Measurements from ENCODE around the gene B3GNT8. TPM values are rescaled to one million over a fixed set of nuclear protein-coding genes. Genes with fewer than 3 reads are reported as not detected.
"Not testable (repeated sequence)": the region's sequence is repeated elsewhere in the genome, so short reads cannot be mapped to it uniquely, and the experiment has no call there.

The B3GNT8 gene
- total RNA-seq, 1 experiment from 2014 or later, result not detected

DNA sequence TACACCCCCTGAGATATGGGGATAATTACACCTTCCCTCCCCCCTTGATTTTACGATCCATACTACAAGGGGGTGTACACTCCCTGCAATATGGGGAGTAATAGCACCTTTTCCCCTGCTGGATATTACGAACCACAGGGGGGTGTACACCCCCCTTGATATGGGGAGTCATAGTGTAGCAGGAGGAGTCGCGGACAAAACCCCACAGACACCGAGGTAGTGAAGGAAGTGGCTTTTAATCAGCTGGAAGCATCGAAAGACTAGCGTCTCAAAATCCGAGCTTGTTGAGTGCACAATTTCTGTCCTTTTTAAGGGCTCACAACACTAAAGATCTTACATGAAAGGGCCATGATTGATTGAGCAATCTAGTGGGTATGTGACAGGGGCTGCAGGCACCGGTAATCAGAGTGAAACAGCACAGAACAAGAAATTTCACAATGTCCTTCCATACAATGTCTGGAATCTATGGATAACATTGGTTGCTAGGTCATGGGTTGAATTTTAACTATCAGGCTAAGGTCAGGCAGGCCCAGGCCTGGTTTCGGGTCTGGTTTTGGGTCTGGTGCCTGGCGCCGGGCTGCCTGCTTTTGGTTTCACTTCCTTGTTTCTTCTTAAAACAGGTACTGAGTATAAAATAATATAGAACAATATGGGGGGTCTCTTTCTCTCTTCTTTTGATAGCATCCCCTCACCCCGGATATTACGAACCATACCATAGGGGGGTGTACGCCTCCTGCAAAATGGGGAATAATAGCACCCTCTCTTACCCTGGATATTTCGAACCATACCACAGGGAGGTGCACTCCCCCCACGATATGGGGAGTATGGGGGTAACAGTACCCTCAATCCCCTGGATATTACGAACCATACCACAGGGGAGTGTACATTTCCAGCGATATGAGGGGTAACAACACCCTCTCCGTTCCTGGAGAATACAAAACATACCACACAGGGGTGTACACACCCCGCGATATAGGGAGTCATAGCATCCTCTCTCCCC is 36.4 kb upstream of the B3GNT8 start:
- ATAC-seq, CTCF ChIA-PET: not testable (repeated sequence)

DNA sequence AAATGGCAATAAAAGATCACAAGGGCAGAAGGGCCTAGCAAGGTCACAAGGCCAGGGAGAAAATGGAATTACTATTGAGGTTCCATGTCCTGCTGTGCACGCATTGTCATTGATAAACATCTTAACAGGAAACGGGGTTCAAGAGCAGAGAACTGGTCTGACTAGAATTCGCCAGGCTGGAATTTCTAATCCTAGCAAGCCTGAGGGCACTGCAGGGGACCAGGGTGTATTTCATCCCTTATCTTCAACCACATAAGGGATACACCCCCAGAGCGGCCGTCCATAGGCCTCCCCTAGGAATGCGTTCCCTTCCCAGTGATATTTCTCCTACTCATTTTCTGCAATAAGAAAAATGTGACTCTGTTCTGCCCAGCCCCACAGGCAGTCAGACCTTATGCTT is 35.3 kb upstream of the B3GNT8 start:
- no peak overlapping the region for H3K4me2 ChIP-seq (ENCODE audit: low read length)
- intact Hi-C loops (cut with micrococcal nuclease), result no loop called here
- CTCF ChIA-PET, result no interaction called here
- H3K4me3 ChIP-seq (replicated peaks in 1 of 2; ENCODE audit: low read depth in 1 of 2, low read length in 2 of 2), result no peak overlapping the region
- BruUV-seq (replicated peaks), result no TSS peak
- DNase-seq (ENCODE audit: low read depth, low spot score) (no peak), ATAC-seq (no peak)
- H3K9me2 ChIP-seq (ENCODE audit: insufficient read depth), result no peaks in the 10 kb centered on the region
- H3K9me3 ChIP-seq (ENCODE audit: control insufficient read depth in 1 of 2, insufficient read depth in 1 of 2, low read depth in 1 of 2, low read length in 2 of 2), result no peaks in the 10 kb centered on the region
- H3K36me3 ChIP-seq (ENCODE audit: control insufficient read depth in 1 of 2, insufficient read depth in 2 of 2, low read length in 2 of 2), result no peaks in the 10 kb centered on the region
- POLR2A ChIA-PET, result no interaction called here
- peaks cover 57% of the 10 kb centered on the region for H3K27me3 ChIP-seq (ENCODE audit: insufficient read depth, low read length)
- no peak overlapping the region for H3K9ac ChIP-seq (ENCODE audit: low read length)
- no peaks in the 10 kb centered on the region for H3K4me1 ChIP-seq (ENCODE audit: control insufficient read depth in 1 of 2, insufficient read depth in 2 of 2, low read length in 2 of 2)
- H4K20me1 ChIP-seq (ENCODE audit: insufficient read depth), result no peaks in the 10 kb centered on the region
- RAD21 ChIA-PET (ENCODE audit: low non-redundant PET in 1 of 2, low total read pairs in 2 of 2, uncharacterized antibody in 2 of 2, unreplicated experiment in 2 of 2), result no interaction called here
- H3K27ac ChIP-seq (ENCODE audit: low read depth, low read length), result no peak overlapping the region
- H2AFZ ChIP-seq (ENCODE audit: low read depth, low read length, poor library complexity, severe bottlenecking), result no peak overlapping the region
- no peak for TF ChIP-seq ZNF274 (IDR thresholded peaks at IDR 0.05; ENCODE audit: low read depth, low read length)
- TF ChIP-seq POLR2A (IDR thresholded peaks at IDR 0.05; ENCODE audit: borderline replicate concordance, extremely low read depth, insufficient read depth, insufficient read length), result no peak
- no peak for TF ChIP-seq SIN3A (IDR thresholded peaks at IDR 0.05; ENCODE audit: low read depth)
- TF ChIP-seq, protein P1, sequence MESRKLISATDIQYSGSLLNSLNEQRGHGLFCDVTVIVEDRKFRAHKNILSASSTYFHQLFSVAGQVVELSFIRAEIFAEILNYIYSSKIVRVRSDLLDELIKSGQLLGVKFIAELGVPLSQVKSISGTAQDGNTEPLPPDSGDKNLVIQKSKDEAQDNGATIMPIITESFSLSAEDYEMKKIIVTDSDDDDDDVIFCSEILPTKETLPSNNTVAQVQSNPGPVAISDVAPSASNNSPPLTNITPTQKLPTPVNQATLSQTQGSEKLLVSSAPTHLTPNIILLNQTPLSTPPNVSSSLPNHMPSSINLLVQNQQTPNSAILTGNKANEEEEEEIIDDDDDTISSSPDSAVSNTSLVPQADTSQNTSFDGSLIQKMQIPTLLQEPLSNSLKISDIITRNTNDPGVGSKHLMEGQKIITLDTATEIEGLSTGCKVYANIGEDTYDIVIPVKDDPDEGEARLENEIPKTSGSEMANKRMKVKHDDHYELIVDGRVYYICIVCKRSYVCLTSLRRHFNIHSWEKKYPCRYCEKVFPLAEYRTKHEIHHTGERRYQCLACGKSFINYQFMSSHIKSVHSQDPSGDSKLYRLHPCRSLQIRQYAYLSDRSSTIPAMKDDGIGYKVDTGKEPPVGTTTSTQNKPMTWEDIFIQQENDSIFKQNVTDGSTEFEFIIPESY (IDR thresholded peaks at IDR 0.05; ENCODE audit: extremely low read depth, insufficient replicate concordance, low read length), result no peak
- no peak for TF ChIP-seq CBX3 (IDR thresholded peaks at IDR 0.05; ENCODE audit: low read depth)
- TF ChIP-seq CEBPB (IDR thresholded peaks at IDR 0.05; ENCODE audit: low read depth), result no peak
- TF ChIP-seq JUND (IDR thresholded peaks at IDR 0.05), result no peak
- TF ChIP-seq FOSL1 (IDR thresholded peaks at IDR 0.05; ENCODE audit: low read depth), result no peak
- TF ChIP-seq ZFX (IDR thresholded peaks at IDR 0.05), result no peak
- no peak for TF ChIP-seq TCF7L2 (IDR thresholded peaks at IDR 0.05; ENCODE audit: borderline replicate concordance, extremely low read depth, insufficient read depth, insufficient read length)
- TF ChIP-seq, protein P2, sequence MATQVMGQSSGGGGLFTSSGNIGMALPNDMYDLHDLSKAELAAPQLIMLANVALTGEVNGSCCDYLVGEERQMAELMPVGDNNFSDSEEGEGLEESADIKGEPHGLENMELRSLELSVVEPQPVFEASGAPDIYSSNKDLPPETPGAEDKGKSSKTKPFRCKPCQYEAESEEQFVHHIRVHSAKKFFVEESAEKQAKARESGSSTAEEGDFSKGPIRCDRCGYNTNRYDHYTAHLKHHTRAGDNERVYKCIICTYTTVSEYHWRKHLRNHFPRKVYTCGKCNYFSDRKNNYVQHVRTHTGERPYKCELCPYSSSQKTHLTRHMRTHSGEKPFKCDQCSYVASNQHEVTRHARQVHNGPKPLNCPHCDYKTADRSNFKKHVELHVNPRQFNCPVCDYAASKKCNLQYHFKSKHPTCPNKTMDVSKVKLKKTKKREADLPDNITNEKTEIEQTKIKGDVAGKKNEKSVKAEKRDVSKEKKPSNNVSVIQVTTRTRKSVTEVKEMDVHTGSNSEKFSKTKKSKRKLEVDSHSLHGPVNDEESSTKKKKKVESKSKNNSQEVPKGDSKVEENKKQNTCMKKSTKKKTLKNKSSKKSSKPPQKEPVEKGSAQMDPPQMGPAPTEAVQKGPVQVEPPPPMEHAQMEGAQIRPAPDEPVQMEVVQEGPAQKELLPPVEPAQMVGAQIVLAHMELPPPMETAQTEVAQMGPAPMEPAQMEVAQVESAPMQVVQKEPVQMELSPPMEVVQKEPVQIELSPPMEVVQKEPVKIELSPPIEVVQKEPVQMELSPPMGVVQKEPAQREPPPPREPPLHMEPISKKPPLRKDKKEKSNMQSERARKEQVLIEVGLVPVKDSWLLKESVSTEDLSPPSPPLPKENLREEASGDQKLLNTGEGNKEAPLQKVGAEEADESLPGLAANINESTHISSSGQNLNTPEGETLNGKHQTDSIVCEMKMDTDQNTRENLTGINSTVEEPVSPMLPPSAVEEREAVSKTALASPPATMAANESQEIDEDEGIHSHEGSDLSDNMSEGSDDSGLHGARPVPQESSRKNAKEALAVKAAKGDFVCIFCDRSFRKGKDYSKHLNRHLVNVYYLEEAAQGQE (IDR thresholded peaks at IDR 0.05; ENCODE audit: low read depth), result no peak
- no peak for TF ChIP-seq YY1 (IDR thresholded peaks at IDR 0.05; ENCODE audit: extremely low read depth, insufficient replicate concordance, low read depth, low read length)
- no peaks in the 10 kb centered on the region for H3K79me2 ChIP-seq (ENCODE audit: insufficient read depth, low read length)

More for the DNA sequence above, 36.4 kb upstream of the B3GNT8 start:
- RAD21 ChIA-PET (ENCODE audit: low non-redundant PET in 1 of 2, low total read pairs in 2 of 2, uncharacterized antibody in 2 of 2, unreplicated experiment in 2 of 2); H3K79me2 ChIP-seq (ENCODE audit: insufficient read depth, low read length); BruUV-seq (replicated peaks); DNase-seq (ENCODE audit: low read depth, low spot score); H3K27ac ChIP-seq (ENCODE audit: low read depth, low read length); H2AFZ ChIP-seq (ENCODE audit: low read depth, low read length, poor library complexity, severe bottlenecking); H3K9me2 ChIP-seq (ENCODE audit: insufficient read depth); H3K4me1 ChIP-seq (ENCODE audit: control insufficient read depth in 1 of 2, insufficient read depth in 2 of 2, low read length in 2 of 2); H3K9me3 ChIP-seq (ENCODE audit: control insufficient read depth in 1 of 2, insufficient read depth in 1 of 2, low read depth in 1 of 2, low read length in 2 of 2); intact Hi-C loops (cut with micrococcal nuclease); H3K36me3 ChIP-seq (ENCODE audit: control insufficient read depth in 1 of 2, insufficient read depth in 2 of 2, low read length in 2 of 2); H3K4me3 ChIP-seq (replicated peaks in 1 of 2; ENCODE audit: low read depth in 1 of 2, low read length in 2 of 2); POLR2A ChIA-PET; H3K9ac ChIP-seq (ENCODE audit: low read length); H3K4me2 ChIP-seq (ENCODE audit: low read length); H4K20me1 ChIP-seq (ENCODE audit: insufficient read depth): not testable (repeated sequence)
- peaks cover 57% of the 10 kb centered on the region for H3K27me3 ChIP-seq (ENCODE audit: insufficient read depth, low read length)

Measured in HCT116 (cell line).